GM23338 (cell line): ENCODE measurements around the gene HTR7. TPM values are rescaled to one million over a fixed set of nuclear protein-coding genes. Genes with fewer than 3 reads are reported as not detected.

Experiments
- JUNB ChIP-seq: IDR thresholded peaks from one replicate; pipeline ENCODE4 v1.6.1; 2016; ENCODE audit warnings: antibody characterized with exemption; ENCODE audit not compliant: unreplicated experiment
- NANOG ChIP-seq: IDR thresholded peaks from 2 replicates; pipeline ENCODE4 v1.6.1; 2016; ENCODE audit warnings: antibody characterized with exemption, borderline replicate concordance
- POLR2AphosphoS5 ChIP-seq: IDR thresholded peaks from 2 replicates; pipeline ENCODE4 v1.6.1; 2016; ENCODE audit warnings: antibody characterized with exemption, low read depth
- STAT1 ChIP-seq: IDR thresholded peaks from one replicate; pipeline ENCODE4 v1.6.1; 2016; ENCODE audit warnings: antibody characterized with exemption; ENCODE audit not compliant: unreplicated experiment
- ZNF331 ChIP-seq: fragments of 250-450 bp; sonication (Bioruptor Pico); IDR thresholded peaks from 2 replicates; pipeline ENCODE4 v1.5.0; 2020; ENCODE audit warnings: low read depth, mild to moderate bottlenecking, moderate library complexity
- polyA plus RNA-seq: library from polyadenylated mRNA; unstranded; fragments of >200 nt; fragmentation: Nextera tagmentation; extraction: Ambion mirVana; gene quantifications from 2 replicates; pipeline ENCODE4 v1.2.1, GENCODE V29; 2016
- total RNA-seq: library from RNA; depleted of rRNA; stranded (reverse); fragments of >200 nt; shearing (Covaris generic); gene quantifications from 2 replicates; pipeline ENCODE4 v1.2.3, GENCODE V29; 2014
- TF ChIP-seq, protein P1 (sequence below): fragments of 250-450 bp; sonication (Bioruptor Pico); IDR thresholded peaks from 2 replicates; pipeline ENCODE4 v1.5.0; 2020; ENCODE audit warnings: mild to moderate bottlenecking, moderate library complexity
- TF ChIP-seq, protein P2 (sequence below): IDR thresholded peaks from one replicate; pipeline ENCODE4 v1.6.1; 2018; ENCODE audit warnings: antibody characterized with exemption; ENCODE audit not compliant: unreplicated experiment
- TF ChIP-seq, protein P3 (sequence below), 2 experiments: fragments of 200-600 bp in 1 of 2; sonication (generic) in 1 of 2; conservative IDR thresholded peaks; 2 replicates each; pipeline versions ENCODE4 v1.5.1 to v1.6.1; 2016 to 2017; ENCODE audit warnings: antibody characterized with exemption in 2 of 2, low read depth in 2 of 2, mild to moderate bottlenecking in 2 of 2, moderate library complexity in 1 of 2

Gene HTR7
- total and polyA plus RNA-seq, 2 experiments from 2014 or later: 7.0 to 42.2 TPM

GRCh38 chr10:90889636-90890035 lies 31.8 kb upstream of the HTR7 start (continued):
- TF ChIP-seq, protein P1, sequence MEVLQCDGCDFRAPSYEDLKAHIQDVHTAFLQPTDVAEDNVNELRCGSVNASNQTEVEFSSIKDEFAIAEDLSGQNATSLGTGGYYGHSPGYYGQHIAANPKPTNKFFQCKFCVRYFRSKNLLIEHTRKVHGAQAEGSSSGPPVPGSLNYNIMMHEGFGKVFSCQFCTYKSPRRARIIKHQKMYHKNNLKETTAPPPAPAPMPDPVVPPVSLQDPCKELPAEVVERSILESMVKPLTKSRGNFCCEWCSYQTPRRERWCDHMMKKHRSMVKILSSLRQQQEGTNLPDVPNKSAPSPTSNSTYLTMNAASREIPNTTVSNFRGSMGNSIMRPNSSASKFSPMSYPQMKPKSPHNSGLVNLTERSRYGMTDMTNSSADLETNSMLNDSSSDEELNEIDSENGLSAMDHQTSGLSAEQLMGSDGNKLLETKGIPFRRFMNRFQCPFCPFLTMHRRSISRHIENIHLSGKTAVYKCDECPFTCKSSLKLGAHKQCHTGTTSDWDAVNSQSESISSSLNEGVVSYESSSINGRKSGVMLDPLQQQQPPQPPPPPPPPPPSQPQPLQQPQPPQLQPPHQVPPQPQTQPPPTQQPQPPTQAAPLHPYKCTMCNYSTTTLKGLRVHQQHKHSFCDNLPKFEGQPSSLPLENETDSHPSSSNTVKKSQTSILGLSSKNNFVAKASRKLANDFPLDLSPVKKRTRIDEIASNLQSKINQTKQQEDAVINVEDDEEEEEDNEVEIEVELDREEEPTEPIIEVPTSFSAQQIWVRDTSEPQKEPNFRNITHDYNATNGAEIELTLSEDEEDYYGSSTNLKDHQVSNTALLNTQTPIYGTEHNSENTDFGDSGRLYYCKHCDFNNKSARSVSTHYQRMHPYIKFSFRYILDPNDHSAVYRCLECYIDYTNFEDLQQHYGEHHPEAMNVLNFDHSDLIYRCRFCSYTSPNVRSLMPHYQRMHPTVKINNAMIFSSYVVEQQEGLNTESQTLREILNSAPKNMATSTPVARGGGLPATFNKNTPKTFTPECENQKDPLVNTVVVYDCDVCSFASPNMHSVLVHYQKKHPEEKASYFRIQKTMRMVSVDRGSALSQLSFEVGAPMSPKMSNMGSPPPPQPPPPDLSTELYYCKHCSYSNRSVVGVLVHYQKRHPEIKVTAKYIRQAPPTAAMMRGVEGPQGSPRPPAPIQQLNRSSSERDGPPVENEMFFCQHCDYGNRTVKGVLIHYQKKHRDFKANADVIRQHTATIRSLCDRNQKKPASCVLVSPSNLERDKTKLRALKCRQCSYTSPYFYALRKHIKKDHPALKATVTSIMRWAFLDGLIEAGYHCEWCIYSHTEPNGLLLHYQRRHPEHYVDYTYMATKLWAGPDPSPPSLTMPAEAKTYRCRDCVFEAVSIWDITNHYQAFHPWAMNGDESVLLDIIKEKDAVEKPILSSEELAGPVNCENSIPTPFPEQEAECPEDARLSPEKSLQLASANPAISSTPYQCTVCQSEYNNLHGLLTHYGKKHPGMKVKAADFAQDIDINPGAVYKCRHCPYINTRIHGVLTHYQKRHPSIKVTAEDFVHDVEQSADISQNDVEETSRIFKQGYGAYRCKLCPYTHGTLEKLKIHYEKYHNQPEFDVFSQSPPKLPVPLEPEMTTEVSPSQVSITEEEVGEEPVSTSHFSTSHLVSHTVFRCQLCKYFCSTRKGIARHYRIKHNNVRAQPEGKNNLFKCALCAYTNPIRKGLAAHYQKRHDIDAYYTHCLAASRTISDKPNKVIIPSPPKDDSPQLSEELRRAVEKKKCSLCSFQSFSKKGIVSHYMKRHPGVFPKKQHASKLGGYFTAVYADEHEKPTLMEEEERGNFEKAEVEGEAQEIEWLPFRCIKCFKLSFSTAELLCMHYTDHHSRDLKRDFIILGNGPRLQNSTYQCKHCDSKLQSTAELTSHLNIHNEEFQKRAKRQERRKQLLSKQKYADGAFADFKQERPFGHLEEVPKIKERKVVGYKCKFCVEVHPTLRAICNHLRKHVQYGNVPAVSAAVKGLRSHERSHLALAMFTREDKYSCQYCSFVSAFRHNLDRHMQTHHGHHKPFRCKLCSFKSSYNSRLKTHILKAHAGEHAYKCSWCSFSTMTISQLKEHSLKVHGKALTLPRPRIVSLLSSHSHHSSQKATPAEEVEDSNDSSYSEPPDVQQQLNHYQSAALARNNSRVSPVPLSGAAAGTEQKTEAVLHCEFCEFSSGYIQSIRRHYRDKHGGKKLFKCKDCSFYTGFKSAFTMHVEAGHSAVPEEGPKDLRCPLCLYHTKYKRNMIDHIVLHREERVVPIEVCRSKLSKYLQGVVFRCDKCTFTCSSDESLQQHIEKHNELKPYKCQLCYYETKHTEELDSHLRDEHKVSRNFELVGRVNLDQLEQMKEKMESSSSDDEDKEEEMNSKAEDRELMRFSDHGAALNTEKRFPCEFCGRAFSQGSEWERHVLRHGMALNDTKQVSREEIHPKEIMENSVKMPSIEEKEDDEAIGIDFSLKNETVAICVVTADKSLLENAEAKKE (CRISPR knock-in tag): no peak
- no peak for TF ChIP-seq JUNB
- TF ChIP-seq POLR2AphosphoS5: no peak
- TF ChIP-seq ZNF331: no peak
- TF ChIP-seq, protein P2, sequence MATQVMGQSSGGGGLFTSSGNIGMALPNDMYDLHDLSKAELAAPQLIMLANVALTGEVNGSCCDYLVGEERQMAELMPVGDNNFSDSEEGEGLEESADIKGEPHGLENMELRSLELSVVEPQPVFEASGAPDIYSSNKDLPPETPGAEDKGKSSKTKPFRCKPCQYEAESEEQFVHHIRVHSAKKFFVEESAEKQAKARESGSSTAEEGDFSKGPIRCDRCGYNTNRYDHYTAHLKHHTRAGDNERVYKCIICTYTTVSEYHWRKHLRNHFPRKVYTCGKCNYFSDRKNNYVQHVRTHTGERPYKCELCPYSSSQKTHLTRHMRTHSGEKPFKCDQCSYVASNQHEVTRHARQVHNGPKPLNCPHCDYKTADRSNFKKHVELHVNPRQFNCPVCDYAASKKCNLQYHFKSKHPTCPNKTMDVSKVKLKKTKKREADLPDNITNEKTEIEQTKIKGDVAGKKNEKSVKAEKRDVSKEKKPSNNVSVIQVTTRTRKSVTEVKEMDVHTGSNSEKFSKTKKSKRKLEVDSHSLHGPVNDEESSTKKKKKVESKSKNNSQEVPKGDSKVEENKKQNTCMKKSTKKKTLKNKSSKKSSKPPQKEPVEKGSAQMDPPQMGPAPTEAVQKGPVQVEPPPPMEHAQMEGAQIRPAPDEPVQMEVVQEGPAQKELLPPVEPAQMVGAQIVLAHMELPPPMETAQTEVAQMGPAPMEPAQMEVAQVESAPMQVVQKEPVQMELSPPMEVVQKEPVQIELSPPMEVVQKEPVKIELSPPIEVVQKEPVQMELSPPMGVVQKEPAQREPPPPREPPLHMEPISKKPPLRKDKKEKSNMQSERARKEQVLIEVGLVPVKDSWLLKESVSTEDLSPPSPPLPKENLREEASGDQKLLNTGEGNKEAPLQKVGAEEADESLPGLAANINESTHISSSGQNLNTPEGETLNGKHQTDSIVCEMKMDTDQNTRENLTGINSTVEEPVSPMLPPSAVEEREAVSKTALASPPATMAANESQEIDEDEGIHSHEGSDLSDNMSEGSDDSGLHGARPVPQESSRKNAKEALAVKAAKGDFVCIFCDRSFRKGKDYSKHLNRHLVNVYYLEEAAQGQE: no peak
- TF ChIP-seq NANOG: no peak
- TF ChIP-seq, protein P3, sequence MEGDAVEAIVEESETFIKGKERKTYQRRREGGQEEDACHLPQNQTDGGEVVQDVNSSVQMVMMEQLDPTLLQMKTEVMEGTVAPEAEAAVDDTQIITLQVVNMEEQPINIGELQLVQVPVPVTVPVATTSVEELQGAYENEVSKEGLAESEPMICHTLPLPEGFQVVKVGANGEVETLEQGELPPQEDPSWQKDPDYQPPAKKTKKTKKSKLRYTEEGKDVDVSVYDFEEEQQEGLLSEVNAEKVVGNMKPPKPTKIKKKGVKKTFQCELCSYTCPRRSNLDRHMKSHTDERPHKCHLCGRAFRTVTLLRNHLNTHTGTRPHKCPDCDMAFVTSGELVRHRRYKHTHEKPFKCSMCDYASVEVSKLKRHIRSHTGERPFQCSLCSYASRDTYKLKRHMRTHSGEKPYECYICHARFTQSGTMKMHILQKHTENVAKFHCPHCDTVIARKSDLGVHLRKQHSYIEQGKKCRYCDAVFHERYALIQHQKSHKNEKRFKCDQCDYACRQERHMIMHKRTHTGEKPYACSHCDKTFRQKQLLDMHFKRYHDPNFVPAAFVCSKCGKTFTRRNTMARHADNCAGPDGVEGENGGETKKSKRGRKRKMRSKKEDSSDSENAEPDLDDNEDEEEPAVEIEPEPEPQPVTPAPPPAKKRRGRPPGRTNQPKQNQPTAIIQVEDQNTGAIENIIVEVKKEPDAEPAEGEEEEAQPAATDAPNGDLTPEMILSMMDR (conservative IDR thresholded peaks at IDR 0.05; ENCODE audit: low read depth in 2 of 2): no peak
- TF ChIP-seq STAT1: no peak
